GM12874 (cell line): ENCODE results near the gene INTS3.

ENCODE experiments used
- CTCF ChIP-seq: IDR thresholded peaks from 2 replicates; pipeline ENCODE4 v1.5.1; 2011; ENCODE audit warnings: low read depth, mild to moderate bottlenecking, control low read depth, low read length, moderate library complexity; ENCODE audit not compliant: insufficient read depth

Gene INTS3

GRCh38 chr1:153697191-153698019 is 30.4 kb upstream of the INTS3 start:
- no peak for TF ChIP-seq CTCF

GRCh38 chr1:153698020-153698922 is 29.6 kb upstream of the INTS3 start:
- TF ChIP-seq CTCF = no peak

GRCh38 chr1:153698923-153699714 is 28.7 kb upstream of the INTS3 start:
- TF ChIP-seq CTCF = no peak

GRCh38 chr1:153699768-153700167 is 28.1 kb upstream of the INTS3 start:
- no peak for TF ChIP-seq CTCF

DNA sequence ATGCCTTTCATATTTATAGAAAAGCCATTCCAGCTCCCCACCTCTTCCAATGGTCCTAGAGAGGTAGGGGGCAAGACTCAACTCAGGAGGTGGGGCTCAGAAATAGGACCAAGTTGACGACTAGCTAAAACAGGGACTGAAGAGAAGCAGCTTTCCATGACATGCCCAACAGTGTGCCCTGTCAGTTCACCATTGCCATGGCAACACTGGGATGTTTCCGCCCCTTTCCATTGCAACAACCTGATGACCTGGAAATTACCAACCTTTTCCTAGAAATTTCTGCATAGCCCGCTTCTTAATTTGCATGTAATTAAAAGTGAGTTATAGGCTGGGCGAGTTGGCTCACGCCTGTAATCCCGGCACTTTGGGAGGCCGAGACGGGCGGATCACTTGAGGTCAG is 22.4 kb upstream of the INTS3 start:
- TF ChIP-seq CTCF = no peak

GRCh38 chr1:153711026-153711425 is 16.8 kb upstream of the INTS3 start:
- TF ChIP-seq CTCF = no peak

DNA sequence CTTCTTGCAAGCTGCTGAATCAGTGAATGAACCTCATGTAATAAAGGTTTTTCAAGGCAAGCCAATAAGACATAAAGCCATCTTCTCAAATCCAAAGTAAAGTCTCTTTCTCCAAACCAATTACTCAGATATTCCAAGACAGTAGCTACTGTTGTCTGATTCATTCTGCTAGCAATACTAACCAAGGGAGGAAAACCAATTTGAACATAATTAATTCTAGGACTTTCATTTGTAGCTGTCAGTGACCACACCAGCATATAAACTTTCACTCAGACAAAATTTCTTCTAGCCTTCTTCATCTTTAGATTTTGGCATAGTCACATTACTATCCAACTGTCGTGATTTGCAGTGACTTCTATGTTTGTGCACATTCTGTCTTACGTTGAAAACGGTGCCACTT is 10.5 kb upstream of the INTS3 start:
- no peak for TF ChIP-seq CTCF
